Retinal pigment epithelial cell (primary cell): ENCODE data around the gene HSF2BP.
"Not testable (repeated sequence)": the region's sequence is repeated elsewhere in the genome, so short reads cannot be mapped to it uniquely, and the experiment has no call there.

Experiments used
- DNase-seq: peaks from one replicate; pipeline ENCODE4 v3.0.0-alpha.2; 2010; ENCODE audit warnings: low read depth
- H3K4me3 ChIP-seq: 2 replicates; pipeline ENCODE4 v1.5.1; 2011; ENCODE audit warnings: mild to moderate bottlenecking, low read length, control low read depth, moderate library complexity
- CTCF ChIP-seq: conservative IDR thresholded peaks from 2 replicates; pipeline ENCODE4 v1.5.1; 2011; ENCODE audit warnings: low read depth, low read length, control low read depth, inconsistent platforms

HSF2BP gene

GRCh38 chr21:43699933-43700599 is 40.8 kb upstream of the HSF2BP start:
- TF ChIP-seq CTCF, result no peak
- no peak for DNase-seq
- H3K4me3 ChIP-seq, result no peak overlapping the region

GRCh38 chr21:43699492-43699777 is 40.1 kb upstream of the HSF2BP start:
- DNase-seq, H3K4me3 ChIP-seq: not testable (repeated sequence)

DNA sequence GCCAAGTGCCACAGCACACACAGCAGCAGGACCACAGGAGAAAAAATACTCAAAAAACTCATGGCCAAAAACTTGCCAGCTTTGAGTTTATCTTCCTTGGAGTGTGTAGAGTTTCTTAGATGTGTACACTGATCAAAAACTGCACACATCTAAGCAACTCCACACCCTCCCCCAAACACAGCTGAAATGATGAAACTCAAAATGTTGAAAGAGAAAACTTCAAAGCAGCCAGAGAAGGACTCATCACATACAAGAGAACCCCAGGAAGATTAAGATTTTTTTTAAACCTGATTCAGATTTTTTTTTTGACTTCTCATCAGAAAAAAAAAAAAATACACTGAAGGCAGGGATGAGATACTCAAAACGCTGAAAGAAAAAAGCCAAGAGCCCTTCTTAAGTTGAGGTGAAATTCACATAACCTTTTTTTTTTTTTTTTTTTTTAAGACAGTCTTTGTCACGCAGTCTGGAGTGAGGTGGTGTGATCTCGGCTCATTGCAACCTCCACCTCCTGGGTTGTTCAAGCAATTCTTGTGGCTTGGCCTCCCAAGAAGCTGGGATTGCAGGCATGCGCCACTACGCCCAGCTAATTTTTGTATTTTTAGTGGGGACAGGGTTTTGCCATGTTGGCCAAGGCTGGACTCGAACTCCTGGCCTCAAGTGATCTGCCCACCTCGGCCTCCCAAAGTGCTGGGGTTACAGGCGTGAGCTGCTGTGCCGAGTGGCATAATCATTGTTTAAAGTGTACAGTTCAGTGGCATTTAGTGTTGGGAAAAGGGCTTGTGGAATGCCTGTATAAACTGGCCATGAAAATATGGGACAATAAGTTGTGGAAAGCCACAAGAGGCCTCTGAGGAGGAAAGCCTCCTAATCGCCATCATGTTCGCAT is 38.7 kb upstream of the HSF2BP start:
- TF ChIP-seq CTCF, result no peak
- H3K4me3 ChIP-seq, result no peak overlapping the region
- DNase-seq, result no peak

DNA sequence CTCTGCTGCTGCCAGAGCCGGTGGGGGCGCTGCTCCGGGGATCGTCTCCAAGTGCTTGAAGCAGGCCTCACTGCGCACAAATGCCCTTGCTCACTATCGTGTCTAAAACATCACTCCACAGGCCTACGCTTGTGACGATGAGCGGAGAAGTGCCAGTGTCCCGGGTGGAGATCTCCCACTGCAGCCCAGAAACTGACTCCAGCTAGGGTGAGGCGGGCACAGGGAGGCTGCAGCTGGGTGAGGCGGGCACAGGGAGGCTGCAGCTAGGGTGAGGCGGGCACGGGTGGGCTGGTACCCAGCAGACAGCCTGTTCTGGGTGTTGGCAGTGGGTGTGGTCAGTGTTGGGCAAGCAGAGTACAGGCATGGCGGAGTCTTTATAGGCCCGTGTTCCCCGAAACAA is 36.9 kb upstream of the HSF2BP start:
- TF ChIP-seq CTCF, result no peak
- no peak overlapping the region for H3K4me3 ChIP-seq

GRCh38 chr21:43694437-43695079 is 35.3 kb upstream of the HSF2BP start:
- TF ChIP-seq CTCF, result no peak
- DNase-seq, result no peak
- H3K4me3 ChIP-seq, result no peak overlapping the region

More for the DNA sequence above, 36.9 kb upstream of the HSF2BP start:
- DNase-seq, result no peak

DNA sequence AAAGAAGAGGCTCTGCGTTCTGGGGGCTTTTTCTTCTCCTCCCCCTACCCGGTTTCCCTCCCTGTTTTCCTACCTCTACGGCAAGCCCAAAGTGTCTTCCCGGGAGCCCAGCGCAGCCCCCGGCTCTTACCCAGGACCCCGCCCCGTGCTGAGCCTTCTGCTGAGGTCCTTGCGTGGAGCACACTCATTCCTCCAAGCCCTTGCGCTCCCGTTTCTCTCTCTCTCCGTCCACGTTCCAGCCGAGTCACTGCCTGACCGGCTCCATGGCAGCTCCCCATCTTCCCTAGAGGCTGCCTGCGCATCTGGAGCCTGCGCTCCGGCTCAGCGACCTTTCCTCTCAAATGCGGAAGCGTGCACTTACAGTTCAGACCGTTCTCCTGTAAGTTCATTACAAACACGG is 34.7 kb upstream of the HSF2BP start:
- TF ChIP-seq CTCF, result no peak
- H3K4me3 ChIP-seq, result no peak overlapping the region
- DNase-seq, result no peak

DNA sequence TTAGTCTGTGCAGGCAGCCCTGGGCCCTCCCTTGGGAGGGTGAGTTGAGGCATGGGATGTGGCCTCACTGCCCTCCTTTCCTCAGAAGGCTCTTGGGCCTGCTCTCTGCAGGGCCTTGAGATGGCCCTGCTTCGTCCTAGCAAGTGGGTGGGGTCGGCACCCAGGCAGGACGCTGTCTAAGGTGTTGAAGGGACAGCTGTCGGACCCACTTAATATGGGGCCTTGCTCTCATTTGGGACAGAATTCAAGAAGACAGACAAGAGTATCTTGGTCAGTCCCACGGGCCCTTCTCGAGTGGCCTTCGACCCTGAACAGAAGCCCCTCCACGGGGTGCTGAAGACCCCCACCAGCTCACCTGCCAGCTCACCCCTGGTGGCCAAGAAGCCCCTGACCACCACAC is 33.7 kb upstream of the HSF2BP start:
- no peak overlapping the region for H3K4me3 ChIP-seq
- DNase-seq, result no peak
- TF ChIP-seq CTCF, result no peak
